GM12801 (cell line): ENCODE data around the gene LEPR.

ENCODE experiments used
- TF ChIP-seq, protein P1 (sequence below): IDR thresholded peaks from one replicate; pipeline ENCODE4 v1.5.1; 2011; ENCODE audit warnings: control low read depth; ENCODE audit not compliant: insufficient read length; ENCODE audit errors: extremely low read depth

Gene LEPR

DNA sequence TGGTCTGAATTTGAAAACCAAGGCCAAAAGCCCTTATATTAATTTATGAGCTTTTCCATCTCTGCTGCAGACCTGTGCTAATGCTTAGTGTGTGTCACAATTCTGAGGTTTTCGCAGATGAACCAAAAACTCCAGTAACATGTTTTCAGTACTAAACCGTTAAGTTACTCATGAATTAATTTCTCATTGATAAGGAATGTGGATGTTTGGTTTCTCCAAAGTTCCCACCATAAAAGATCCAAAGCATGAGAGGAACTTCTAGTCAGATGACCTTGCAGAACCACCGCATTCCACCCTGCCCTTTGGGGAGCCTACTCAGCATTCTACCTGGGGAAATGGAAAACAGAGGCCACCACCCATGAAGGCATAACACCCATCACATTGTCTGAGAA is 7.5 kb upstream of the LEPR start:
- TF ChIP-seq, protein P1, sequence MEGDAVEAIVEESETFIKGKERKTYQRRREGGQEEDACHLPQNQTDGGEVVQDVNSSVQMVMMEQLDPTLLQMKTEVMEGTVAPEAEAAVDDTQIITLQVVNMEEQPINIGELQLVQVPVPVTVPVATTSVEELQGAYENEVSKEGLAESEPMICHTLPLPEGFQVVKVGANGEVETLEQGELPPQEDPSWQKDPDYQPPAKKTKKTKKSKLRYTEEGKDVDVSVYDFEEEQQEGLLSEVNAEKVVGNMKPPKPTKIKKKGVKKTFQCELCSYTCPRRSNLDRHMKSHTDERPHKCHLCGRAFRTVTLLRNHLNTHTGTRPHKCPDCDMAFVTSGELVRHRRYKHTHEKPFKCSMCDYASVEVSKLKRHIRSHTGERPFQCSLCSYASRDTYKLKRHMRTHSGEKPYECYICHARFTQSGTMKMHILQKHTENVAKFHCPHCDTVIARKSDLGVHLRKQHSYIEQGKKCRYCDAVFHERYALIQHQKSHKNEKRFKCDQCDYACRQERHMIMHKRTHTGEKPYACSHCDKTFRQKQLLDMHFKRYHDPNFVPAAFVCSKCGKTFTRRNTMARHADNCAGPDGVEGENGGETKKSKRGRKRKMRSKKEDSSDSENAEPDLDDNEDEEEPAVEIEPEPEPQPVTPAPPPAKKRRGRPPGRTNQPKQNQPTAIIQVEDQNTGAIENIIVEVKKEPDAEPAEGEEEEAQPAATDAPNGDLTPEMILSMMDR: no peak

DNA sequence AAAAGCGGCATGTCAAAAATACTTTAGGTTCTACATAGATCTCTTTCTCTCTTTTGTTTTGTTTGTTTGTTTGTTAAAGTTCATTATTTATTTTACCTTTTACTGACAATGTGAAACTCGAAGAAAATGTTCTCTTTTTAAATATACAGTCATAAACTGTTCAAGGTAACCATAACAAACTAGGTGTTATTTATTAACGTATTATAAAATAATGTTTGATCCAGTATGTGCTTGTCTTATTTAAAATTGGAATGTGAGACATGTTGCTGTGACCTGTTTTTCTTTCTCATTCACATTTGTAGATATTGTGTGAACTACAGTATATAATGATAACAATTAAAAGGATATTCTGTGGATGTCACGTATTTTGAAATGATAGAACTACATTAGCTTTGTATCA is 5.9 kb upstream of the LEPR start:
- TF ChIP-seq, protein P1: no peak

DNA sequence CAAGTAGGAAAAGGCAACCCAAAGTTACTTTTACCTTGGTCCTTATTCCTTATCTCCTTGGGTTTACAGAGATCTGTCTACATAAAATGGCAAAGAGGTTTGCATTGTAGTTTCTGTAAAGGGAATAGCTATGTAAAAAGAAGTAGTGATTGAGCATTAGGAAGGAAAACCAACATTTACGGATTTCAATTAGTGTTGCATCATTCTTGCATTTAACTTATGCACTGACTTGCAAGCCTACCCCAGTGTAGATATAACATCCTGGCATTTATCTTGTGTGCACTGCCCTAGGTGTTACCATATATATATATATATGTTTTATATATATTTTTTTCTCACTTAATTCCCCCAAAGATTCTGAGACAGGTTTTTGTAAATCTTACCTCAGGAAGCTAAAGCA is 3.7 kb upstream of the LEPR start:
- TF ChIP-seq, protein P1: no peak

DNA sequence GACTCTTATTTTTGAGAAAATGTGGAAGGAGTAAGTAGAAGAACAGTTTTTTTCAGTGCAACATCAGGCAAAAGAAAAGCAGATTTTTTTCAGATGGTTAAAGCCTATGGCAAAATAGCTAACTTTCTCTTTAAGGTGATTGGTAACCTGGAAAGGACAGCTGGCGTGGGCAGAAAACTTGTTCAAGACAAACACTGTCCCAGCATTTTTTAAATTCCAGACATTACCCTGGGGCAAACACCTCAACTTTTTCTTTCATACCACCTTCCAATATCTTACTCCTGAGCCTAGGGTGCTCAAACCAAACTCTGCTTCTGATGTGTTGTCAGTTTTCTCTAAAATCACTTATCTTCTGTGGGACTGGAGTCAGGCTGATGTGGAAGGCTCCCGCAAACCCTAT is 2.7 kb upstream of the LEPR start:
- TF ChIP-seq, protein P1: no peak

DNA sequence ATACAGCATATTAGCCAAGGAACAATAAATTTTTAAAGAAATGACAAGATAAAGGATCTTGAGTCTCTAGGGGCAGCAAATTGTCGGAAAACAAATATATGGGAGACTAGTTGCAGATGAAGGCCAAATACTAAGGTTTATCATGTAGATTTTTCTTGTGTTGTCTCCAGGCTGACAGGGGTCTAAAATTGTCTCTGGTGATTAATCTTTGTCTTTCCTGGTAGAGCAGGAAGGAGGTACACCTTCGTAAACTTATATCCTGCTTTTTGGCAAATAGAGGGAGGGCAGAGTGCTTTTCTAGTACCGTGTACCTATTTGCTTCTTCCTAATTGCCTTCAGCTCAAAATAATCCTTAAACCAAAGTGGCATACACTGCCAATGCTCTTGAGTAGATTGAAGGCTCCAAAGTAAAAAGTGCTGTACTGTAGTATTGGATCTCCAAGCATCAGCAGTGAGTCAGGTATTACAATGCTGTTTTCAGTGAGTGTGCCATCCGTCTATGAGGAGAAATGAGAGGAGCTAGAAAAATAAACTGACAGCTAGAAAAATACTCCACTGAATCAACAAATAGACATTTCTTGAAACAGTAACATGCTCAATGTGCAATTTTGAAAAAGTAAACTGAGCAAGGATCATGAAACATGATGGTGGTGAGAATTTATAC is 1.8 kb upstream of the LEPR start:
- TF ChIP-seq, protein P1: no peak

DNA sequence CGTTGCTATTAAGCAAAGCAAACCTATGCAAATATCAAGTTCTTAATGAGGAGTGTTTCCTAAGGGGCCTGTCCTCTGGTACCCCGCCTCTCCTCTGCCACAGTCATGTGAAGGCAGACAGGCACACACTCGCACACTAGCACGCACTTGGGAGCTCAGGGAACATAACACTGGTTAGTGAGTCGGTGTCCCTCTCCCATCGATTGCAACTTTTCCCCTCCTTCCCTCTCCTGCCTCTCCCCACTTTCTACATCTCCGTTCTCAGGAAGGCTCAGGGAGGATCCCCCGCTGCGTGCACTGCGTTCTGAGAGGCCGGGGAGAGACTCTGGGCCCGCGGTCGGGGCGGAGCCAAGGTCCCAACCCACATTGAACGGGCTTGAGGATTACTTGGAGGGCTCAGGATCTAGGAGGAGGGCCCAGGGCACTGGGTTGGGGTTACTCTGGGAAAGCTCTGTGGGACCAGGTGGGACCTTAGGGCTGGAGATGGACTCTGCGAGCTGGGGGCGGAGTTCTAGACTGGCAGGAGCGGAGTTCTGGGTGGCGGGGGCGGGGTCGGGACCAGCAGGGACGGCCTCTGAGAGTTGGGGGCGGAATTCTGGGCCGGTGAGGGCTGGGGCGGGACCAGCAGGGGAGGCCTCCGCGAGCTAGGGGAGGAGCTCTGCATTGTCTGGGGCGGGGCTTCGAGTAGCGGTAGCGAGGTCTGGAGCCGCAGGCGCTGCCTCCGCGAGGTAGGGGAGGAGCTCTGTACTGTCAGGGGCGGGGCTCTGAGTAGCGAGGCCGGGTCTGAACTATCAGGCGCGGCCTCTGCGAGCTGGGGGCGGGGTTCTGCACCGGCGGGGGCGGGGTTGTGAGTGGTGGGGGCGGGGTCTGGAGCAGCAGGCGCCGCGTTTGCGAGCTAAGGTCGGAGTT is 533 bp upstream of the LEPR start:
- TF ChIP-seq, protein P1: no peak

DNA sequence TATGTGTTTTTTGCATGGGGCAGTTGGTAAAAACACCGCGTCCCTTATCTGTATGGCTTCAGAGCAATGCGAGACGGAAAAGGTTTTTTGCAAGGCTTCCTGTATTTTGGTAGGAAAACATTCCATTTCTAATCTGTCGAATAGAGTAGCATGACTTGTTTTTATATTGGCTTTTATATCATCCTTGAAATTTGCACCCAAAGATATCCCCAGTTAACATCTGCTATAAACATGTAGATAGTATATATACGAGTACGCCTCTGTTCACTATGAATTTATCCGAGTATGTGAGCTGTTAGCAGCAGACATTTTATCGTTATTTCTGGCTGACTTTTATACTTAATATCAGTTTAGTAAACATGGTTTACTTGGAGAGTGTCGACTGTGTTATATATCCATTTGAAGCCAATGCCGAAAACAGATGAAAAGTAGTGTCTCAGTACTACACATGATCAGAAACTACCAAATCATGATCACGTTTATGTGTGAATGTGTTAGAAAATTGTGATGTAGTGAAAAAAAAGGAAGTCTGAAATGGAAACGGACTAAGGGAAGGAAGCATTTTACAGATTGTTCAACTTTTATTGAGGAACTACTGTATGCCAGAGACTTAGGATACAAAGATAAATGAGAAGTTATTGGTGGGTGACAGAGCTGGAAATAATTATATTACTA is 1.0 kb downstream of the LEPR start:
- TF ChIP-seq, protein P1: no peak
